ENCODE data around the gene ITPR1.

Gene ITPR1

GRCh38 chr3:4656626-4657328 is 163.6 kb downstream of the ITPR1 start:
- no peak overlapping the region for H3K27ac ChIP-seq (replicated peaks)
- TF ChIP-seq GABPA (IDR thresholded peaks at IDR 0.05; ENCODE audit: low read depth) (no peak), POLR2AphosphoS5 (IDR thresholded peaks at IDR 0.05; ENCODE audit: low read depth) (no peak), REST (IDR thresholded peaks at IDR 0.05; ENCODE audit: insufficient replicate concordance, low read depth) (no peak), CTCF (IDR thresholded peaks at IDR 0.05; ENCODE audit: insufficient read depth, low read length) (no peak), SPI1 (IDR thresholded peaks at IDR 0.05; ENCODE audit: borderline replicate concordance, low read depth) (no peak)
- H3K4me3 ChIP-seq (replicated peaks; ENCODE audit: insufficient read depth, low read length), result no peak overlapping the region
- H3K27me3 ChIP-seq (ENCODE audit: insufficient read depth, poor library complexity, severe bottlenecking), result no peaks in the 10 kb centered on the region
- DNase-seq (ENCODE audit: low read depth in 1 of 2, low spot score in 1 of 2), result no peak

GRCh38 chr3:4660936-4661335 is 167.8 kb downstream of the ITPR1 start:
- no peak for DNase-seq (ENCODE audit: low read depth in 1 of 2, low spot score in 1 of 2)
- TF ChIP-seq REST (IDR thresholded peaks at IDR 0.05; ENCODE audit: insufficient replicate concordance, low read depth), result no peak
- TF ChIP-seq SPI1 (IDR thresholded peaks at IDR 0.05; ENCODE audit: borderline replicate concordance, low read depth), result no peak
- TF ChIP-seq POLR2AphosphoS5 (IDR thresholded peaks at IDR 0.05; ENCODE audit: low read depth), result no peak
- TF ChIP-seq GABPA (IDR thresholded peaks at IDR 0.05; ENCODE audit: low read depth), result no peak
- TF ChIP-seq CTCF (IDR thresholded peaks at IDR 0.05; ENCODE audit: insufficient read depth, low read length), result no peak

GRCh38 chr3:4664412-4664811 is 171.3 kb downstream of the ITPR1 start:
- no peak for DNase-seq (ENCODE audit: low read depth in 1 of 2, low spot score in 1 of 2)
- H3K27me3 ChIP-seq (ENCODE audit: insufficient read depth, poor library complexity, severe bottlenecking), result no peaks in the 10 kb centered on the region
- no peak overlapping the region for H3K4me3 ChIP-seq (replicated peaks; ENCODE audit: insufficient read depth, low read length)
- no peak overlapping the region for H3K27ac ChIP-seq (replicated peaks)
- TF ChIP-seq GABPA (IDR thresholded peaks at IDR 0.05; ENCODE audit: low read depth) (no peak), CTCF (IDR thresholded peaks at IDR 0.05; ENCODE audit: insufficient read depth, low read length) (no peak), SPI1 (IDR thresholded peaks at IDR 0.05; ENCODE audit: borderline replicate concordance, low read depth) (no peak), REST (IDR thresholded peaks at IDR 0.05; ENCODE audit: insufficient replicate concordance, low read depth) (no peak), POLR2AphosphoS5 (IDR thresholded peaks at IDR 0.05; ENCODE audit: low read depth) (no peak)

More at GRCh38 chr3:4660936-4661335, 167.8 kb downstream of the ITPR1 start:
- Histone ChIP-seq H3K4me3 (replicated peaks; ENCODE audit: insufficient read depth, low read length) (no peak overlapping the region), H3K27me3 (ENCODE audit: insufficient read depth, poor library complexity, severe bottlenecking) (no peaks in the 10 kb centered on the region), H3K27ac (replicated peaks) (no peak overlapping the region)

Data from HL-60 (cell line).